HG03045 (cell line): ENCODE measurements around the gene PCSK5.
"Not testable (repeated sequence)": the region's sequence is repeated elsewhere in the genome, so short reads cannot be mapped to it uniquely, and the experiment has no call there.

ENCODE experiments used
- ATAC-seq: cut with Tn5 transposase; IDR thresholded peaks from one replicate; pipeline ENCODE4 v1.9.1; 2021; ENCODE audit warnings: mild to moderate bottlenecking, moderate library complexity; ENCODE audit not compliant: unreplicated experiment

PCSK5 gene

DNA sequence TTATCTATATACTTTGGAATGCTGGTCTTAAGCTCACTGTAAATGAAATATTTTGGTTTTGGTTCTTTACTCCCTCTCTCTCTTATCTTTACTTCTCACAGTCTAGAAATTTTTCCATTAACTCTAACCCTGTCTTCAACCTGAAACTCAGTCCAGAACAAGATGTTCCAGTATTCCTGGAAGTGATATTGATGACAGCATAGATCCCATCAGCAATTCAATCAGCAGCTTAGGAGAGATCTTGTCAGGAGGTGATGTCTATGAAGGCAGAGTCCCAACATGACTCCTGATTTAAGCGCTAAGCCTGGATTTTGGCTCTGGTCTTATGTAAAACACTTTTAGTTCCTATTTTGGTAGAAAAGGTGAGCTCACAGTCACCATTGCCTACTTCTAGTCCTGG, 451.1 kb downstream of the PCSK5 start:
- ATAC-seq: no peak

DNA sequence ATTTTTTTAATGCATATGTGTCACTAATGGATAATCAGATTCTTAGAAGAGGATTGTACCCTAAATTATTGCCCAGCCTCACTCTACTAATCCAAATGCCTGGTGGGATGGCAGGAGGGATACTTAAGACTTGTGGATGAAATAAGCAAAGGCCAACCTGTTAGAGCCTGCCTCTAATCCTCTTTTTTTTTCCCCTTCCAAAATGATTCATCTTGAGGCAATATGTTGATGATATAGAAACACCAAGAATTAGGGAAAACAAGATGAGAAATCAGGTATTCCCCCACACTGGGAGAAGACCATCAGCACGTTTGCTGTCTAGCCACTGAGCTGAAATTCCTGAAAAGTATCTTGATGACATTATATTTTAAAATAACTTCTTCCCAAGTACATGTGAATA, 451.7 kb downstream of the PCSK5 start:
- no peak for ATAC-seq

GRCh38 chr9:76342858-76343257, 452.4 kb downstream of the PCSK5 start:
- ATAC-seq: no peak

GRCh38 chr9:76349865-76350264, 459.4 kb downstream of the PCSK5 start:
- ATAC-seq: no peak

- no peak for ATAC-seq
Observed at GRCh38 chr9:76351006-76351405, 460.5 kb downstream of the PCSK5 start.

DNA sequence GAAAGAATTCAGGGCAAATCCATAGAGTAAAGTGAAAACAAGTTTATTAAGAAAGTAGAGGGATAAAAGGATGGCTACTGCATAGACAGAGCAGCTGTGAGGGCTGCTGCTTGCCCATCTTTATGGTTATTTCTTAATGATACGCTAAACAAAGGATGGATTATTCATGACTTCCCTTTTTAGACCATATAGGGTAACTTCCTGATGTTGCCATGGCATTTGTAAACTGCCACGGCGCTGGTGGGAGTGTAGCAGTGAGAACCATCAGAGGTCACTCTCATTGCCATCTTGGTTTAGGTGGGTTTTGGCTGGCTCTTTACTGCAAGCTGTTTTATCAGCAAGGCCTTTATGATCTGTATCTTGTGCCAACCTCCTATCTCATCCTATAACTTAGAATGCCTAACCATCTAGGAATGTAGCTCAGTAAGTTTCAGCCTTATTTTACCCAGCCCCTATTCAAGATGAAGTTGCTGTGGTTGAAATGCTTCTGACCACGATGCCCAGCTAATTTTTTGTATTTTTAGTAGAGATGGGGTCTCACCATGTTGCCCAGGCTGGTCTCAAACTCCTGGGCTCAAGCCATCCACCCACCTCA, 461.6 kb downstream of the PCSK5 start:
- no peak for ATAC-seq

DNA sequence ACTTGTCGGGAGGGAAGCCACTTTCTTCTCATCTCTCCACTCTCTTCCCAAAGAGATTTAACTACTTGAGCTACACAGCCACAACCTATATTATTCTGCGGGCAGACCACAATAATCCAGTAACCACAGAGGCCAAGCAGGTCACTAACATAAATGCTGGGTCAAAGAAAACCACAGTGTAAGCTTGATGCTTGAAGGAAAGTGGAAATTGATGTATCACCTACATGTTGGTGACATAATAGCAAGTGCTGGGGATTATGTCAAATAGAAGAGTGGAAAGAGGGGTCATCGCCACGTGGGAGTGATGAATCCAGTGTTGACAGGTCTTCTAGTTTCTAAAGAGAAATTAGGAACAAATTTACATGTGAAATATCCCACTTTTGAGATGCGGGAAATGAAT, 462.8 kb downstream of the PCSK5 start:
- no peak for ATAC-seq

DNA sequence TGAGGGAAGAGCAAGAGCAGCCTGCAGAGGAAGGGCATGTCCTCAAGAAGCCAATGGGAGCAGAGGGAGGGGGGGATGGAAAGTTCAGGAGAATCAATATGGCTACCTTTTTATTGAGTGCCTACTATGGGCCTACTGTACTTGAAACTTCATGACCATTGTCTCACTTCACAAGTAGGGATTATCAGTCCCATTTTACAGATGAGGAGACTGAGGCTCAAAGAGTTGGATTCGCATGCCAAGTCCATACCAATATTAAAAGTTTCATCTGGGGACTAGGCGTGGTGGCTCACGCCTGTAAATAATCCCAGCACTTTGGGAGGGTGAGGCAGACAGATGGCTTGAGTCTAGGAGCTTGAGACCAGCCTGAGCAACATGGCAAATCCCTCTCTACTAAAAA, 463.7 kb downstream of the PCSK5 start:
- no peak for ATAC-seq

GRCh38 chr9:76355886-76356285, 465.4 kb downstream of the PCSK5 start:
- ATAC-seq: no peak

DNA sequence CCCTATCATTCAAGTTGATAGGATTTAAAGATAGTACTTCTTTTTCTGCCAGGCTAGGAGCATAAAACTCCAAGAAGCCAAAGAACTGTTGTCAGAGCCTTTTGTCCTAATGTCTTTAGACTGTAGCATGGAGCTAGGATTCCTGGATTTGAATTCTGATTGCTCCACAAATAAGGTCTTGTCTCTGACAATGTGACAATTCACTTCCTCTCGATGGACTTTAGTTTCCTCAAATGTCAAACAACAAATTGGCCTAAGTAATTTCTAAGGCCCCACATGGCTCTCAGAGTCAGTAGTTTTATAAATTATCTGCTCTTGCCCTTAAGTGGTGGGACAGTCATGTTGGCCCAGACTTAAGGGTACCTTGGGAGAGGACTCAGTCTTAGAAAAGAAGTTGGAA, 467.1 kb downstream of the PCSK5 start:
- ATAC-seq: no peak

DNA sequence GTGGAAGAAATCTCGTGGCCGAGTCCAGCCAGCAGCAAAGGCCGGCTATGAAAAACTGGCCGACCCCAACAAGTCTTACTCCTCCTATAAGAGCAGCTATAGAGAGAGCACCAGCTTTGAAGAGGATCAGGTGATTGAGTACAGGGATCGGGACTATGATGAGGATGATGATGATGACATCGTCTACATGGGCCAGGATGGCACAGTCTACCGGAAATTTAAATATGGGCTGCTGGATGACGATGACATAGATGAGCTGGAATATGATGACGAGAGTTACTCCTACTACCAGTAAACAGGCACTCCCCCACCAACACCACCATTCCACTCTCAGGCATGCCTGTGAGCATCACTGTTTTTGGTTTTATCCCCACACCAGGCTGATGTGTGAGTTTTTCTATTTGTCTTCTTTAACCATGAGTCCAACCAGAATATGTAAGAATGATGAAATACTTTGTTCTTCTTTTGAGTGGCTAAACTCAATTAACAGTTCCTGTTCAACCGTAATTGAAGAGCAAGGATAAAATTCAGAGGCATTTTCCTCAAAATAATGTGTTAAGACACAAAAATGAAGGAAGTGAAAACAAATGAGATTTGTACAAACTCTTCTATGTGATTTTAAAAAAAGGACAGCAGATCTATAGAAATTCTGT, 468.3 kb downstream of the PCSK5 start:
- no peak for ATAC-seq

GRCh38 chr9:76359365-76359764, 468.9 kb downstream of the PCSK5 start:
- no peak for ATAC-seq

- no peak for ATAC-seq
Observed at GRCh38 chr9:76359766-76360165, 469.3 kb downstream of the PCSK5 start.

GRCh38 chr9:76362332-76363031, 472.0 kb downstream of the PCSK5 start:
- not testable (repeated sequence) for ATAC-seq

- ATAC-seq: no peak
Observed at GRCh38 chr9:76363032-76363395, 472.5 kb downstream of the PCSK5 start.

GRCh38 chr9:76365028-76365427, 474.6 kb downstream of the PCSK5 start:
- no peak for ATAC-seq

- ATAC-seq: no peak
Observed at GRCh38 chr9:76366275-76366674, 475.8 kb downstream of the PCSK5 start.

DNA sequence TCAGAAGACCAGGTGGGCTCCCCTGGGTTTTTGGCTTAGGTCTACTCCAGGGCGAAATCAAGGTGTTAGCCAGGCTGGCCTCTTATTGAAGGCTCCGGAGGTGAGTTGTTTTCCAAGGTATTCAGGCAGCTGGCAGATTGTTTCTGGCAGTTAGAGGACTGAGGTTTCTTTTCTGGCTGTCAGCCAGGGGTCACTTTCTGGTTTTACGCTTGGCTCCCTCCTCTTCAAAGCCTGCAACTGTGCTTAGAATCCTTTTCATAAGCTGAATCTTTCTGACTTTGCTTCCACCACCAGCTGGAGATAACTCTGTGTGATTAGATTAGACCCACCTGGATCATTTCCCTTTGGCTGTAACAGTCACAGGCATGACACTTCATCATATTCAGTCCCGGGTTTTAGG, 479.1 kb downstream of the PCSK5 start:
- no peak for ATAC-seq

GRCh38 chr9:76370396-76371023, 480.0 kb downstream of the PCSK5 start:
- ATAC-seq: no peak

DNA sequence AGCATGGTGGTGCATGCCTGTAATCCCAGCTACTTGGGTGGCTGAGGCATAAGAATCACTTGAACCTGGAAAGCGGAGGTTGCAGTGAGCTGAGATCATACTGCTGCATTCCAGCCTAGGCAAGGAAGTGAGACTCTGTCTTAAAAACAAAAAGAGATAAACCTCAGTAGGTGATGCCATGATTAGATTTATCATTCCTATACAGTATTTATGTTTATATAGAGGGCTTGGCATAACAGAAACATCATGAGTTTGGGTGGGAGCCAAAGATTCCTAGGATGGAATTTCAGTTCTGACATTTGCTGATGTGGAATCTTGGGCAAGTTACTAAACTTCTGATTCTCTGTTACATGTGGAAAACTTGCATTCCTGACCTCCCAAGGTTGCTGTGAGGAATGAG, 481.4 kb downstream of the PCSK5 start:
- no peak for ATAC-seq

- no peak for ATAC-seq
Observed at GRCh38 chr9:76372336-76372735, 481.9 kb downstream of the PCSK5 start.

DNA sequence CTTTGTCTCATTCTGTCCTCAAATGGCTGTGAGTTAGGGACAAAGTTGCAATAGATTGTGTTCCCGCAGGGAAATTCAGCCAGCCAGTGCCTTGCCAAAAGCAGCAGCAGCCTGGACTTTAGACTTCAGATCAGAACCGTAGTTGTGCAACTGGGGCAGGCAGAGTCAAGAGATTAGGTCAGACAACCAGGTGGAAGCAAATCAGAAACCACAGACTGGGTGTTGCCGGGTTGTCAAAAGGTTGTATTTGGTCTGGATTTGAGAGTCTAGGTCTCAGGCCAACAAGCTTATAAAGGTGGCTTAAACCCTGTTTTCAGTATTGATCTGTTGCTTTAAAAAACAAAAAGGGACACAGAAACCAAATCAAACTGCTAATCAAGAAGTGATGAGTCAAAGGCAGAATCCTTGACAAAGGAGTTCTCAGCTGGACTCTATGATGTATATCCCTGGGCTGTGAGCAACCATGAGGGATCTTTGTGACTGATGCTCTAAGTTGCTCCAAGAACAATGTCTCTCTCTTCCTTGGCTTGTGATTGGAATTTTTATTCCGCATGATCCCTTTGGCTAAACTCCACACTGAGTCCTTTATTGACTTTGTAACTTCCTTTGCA, 482.8 kb downstream of the PCSK5 start:
- ATAC-seq: no peak
